Transverse colon (tissue), 4 donors: ENCODE results near the gene C10orf95. TPM values are rescaled to one million over a fixed set of nuclear protein-coding genes. Genes with fewer than 3 reads are reported as not detected.
A peak's percentile ranks its signal among the peaks of the same experiment; 100 is the strongest.

Experiments used
- DNase-seq: peaks from one replicate; pipeline ENCODE4 v3.0.0-alpha.2; 2019
- H3K27ac ChIP-seq, 4 donors: fragments of 200-600 bp; sonication (generic); 2 replicates each; pipeline ENCODE4 v1.5.1; 2016 to 2018; ENCODE audit warnings: inconsistent platforms in 4 of 4
- H3K27me3 ChIP-seq: fragments of 200-600 bp; sonication (generic); 2 replicates; pipeline ENCODE4 v1.5.1; 2017; ENCODE audit warnings: inconsistent platforms
- H3K36me3 ChIP-seq, 4 donors: fragments of 200-600 bp; sonication (generic); 2 replicates each; pipeline ENCODE4 v1.5.1; 2017 to 2019; ENCODE audit warnings: inconsistent platforms in 4 of 4
- H3K4me1 ChIP-seq, 4 donors: fragments of 200-600 bp; sonication (generic); 2 replicates each; pipeline ENCODE4 v1.5.1; 2017 to 2020; ENCODE audit warnings: inconsistent platforms in 4 of 4
- H3K4me3 ChIP-seq, 4 donors: fragments of 200-600 bp; sonication (generic); 1 replicate in 1 of 4; 2 replicates in 3 of 4; pipeline versions ENCODE4 v1.5.1 to v1.6.1; 2017 to 2019; ENCODE audit warnings: inconsistent platforms in 4 of 4
- H3K9me3 ChIP-seq, 2 donors: fragments of 200-600 bp; sonication (generic); 2 replicates each; pipeline ENCODE4 v1.5.1; 2017 to 2019; ENCODE audit warnings: inconsistent platforms in 2 of 2
- EP300 ChIP-seq: sonication (generic); formaldehyde crosslinking; IDR thresholded peaks from one replicate; pipeline ENCODE4 v1.6.1; 2017; ENCODE audit warnings: antibody characterized with exemption, low read depth
- POLR2A ChIP-seq: fragments of 450-650 bp; IDR thresholded peaks from one replicate; pipeline ENCODE4 v1.6.1; 2016; ENCODE audit warnings: antibody characterized with exemption, mild to moderate bottlenecking, moderate library complexity
- POLR2AphosphoS5 ChIP-seq, 3 donors: sonication (generic); formaldehyde crosslinking; IDR thresholded peaks; one replicate each; pipeline ENCODE4 v1.6.1; 2016; ENCODE audit warnings: antibody characterized with exemption in 3 of 3
- WGBS, 2 donors: methylation state at CpG; one replicate each; pipeline ENCODE4 v1.1.5; 2018; ENCODE audit warnings: low coverage in 1 of 2; 5-methylcytosine and 5-hydroxymethylcytosine counted together
- in situ Hi-C, 4 donors: fragments of 200-750 bp; cut with MboI; loops; one replicate each; pipeline versions ENCODE4 v1.15.0 to v1.15.1; 2017; ENCODE audit warnings: low sequenced_read_pairs in 3 of 4, low pct_ligation_motif_present in 1 of 4, low pct_unique_long_range_greater_than_20kb in 1 of 4
- intact Hi-C: fragments of 100-400 bp; cut with DNase I; formaldehyde crosslinking; loops from one replicate; pipeline ENCODE4 v1.15.1; 2023; ENCODE audit warnings: low total_unique reads
- total RNA-seq, 4 donors: library from RNA; depleted of rRNA; stranded (reverse); fragments of >200 nt; gene quantifications; one replicate each; pipeline ENCODE4 v1.1.0, GENCODE V29; 2016
- TF ChIP-seq, protein P1 (sequence below), 5 experiments: fragments of 200-600 bp in 3 of 5; fragments of 450-650 bp in 2 of 5; sonication (generic) in 3 of 5; IDR thresholded peaks; 1 replicate in 2 of 5; 2 replicates in 3 of 5; pipeline ENCODE4 v1.5.1; 2016 to 2017; ENCODE audit warnings: antibody characterized with exemption in 5 of 5, inconsistent platforms in 3 of 5, mild to moderate bottlenecking in 2 of 5, moderate library complexity in 1 of 5

Gene C10orf95
- total RNA-seq, 4 donors from 2014 or later = 0.48 to 34.4 (median 1.1) TPM

DNA sequence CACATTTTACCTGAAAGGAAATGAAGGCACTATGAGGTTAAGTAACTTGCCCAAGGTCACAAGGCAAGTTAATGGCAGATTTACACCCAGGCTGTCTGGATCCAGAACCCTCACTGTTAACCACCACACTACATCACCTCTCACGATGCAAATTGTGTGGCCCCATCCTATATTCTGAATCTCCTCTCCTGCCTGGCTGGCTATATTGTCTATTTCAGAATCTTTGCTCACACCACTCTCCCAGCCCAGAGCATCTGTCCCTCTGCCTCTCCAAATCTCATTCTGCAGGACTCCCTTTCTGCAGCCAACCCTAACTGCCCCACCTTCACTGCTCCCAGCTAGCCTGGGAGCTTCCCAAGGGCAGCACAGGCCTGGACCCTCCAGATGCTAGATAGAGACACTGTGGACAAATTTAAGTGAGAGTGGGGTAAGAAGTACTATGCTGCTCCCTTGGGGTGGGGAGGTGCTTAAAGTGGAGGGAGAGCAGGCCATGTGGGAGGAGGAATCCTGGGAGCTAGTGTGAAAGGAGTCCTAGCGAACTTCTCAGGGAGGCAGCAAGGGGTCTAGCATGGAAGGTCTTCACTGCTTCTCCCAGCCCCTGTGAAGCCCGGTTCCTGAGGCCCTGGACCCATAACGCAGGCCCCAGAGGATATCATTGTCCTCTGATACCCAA, 19.8 kb downstream of the C10orf95 start:
- peak overlapping the region; percentile 83 to 87 (median 84) for H3K27ac ChIP-seq
- H3K4me1 ChIP-seq = peaks cover 7 to 37% (median 14%) of the 10 kb centered on the region in 4 donors
- intact Hi-C loops = no loop called here

DNA sequence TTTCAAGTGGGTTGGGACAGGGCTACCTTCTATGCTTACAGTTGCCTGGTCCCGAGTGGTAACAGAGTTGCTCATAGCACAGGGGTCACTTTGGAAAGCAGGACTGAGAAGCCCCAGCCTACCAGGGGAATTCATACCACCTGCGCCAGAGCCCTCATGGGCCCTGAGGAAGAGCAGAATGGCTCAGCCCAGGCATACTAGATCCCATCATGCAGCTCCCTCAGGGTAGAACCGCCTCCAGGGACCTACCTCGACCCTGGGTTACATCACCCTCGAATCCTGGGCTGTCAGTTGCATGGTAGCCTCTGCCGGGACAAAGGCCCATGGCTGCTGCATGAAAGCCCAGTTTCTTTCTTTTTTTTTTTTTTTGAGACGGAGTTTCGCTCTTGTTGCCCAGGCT, 21.9 kb downstream of the C10orf95 start:
- in situ Hi-C loops (no loop called here), intact Hi-C loops (no loop called here)
- H3K27ac ChIP-seq = no peak overlapping the region
- H3K4me1 ChIP-seq = peaks cover 7 to 23% (median 11%) of the 10 kb centered on the region in 4 donors
- peaks cover 0 to under 1% (median 0%) of the 10 kb centered on the region in 4 donors for H3K36me3 ChIP-seq
- peaks cover 11% of the 10 kb centered on the region for H3K27me3 ChIP-seq
- TF ChIP-seq POLR2A = no peak
- TF ChIP-seq, protein P1, sequence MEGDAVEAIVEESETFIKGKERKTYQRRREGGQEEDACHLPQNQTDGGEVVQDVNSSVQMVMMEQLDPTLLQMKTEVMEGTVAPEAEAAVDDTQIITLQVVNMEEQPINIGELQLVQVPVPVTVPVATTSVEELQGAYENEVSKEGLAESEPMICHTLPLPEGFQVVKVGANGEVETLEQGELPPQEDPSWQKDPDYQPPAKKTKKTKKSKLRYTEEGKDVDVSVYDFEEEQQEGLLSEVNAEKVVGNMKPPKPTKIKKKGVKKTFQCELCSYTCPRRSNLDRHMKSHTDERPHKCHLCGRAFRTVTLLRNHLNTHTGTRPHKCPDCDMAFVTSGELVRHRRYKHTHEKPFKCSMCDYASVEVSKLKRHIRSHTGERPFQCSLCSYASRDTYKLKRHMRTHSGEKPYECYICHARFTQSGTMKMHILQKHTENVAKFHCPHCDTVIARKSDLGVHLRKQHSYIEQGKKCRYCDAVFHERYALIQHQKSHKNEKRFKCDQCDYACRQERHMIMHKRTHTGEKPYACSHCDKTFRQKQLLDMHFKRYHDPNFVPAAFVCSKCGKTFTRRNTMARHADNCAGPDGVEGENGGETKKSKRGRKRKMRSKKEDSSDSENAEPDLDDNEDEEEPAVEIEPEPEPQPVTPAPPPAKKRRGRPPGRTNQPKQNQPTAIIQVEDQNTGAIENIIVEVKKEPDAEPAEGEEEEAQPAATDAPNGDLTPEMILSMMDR (IDR thresholded peaks at IDR 0.05) = no peak
- TF ChIP-seq POLR2AphosphoS5 (IDR thresholded peaks at IDR 0.05) = no peak
- no peak for TF ChIP-seq EP300
- H3K4me3 ChIP-seq = no peak overlapping the region
- 89% methylated on average over 8 of the region's 8 CpGs; no CpG with 5 or more reads in 1 of the 2 donors for WGBS, 2 donors
- no peak for DNase-seq
- H3K9me3 ChIP-seq = no peaks in the 10 kb centered on the region

More for the DNA sequence above, 19.8 kb downstream of the C10orf95 start:
- TF ChIP-seq EP300 (no peak), POLR2A (no peak), POLR2AphosphoS5 (IDR thresholded peaks at IDR 0.05) (no peak)
- TF ChIP-seq, protein P1 (IDR thresholded peaks at IDR 0.05) = no peak
- H3K27me3 ChIP-seq = peaks cover 23% of the 10 kb centered on the region
- no peaks in the 10 kb centered on the region for H3K9me3 ChIP-seq
- in situ Hi-C loops = no loop called here
- 19 to 62% methylated on average over 1 to 4 of the region's 4 CpGs for WGBS, 2 donors
- no peaks in the 10 kb centered on the region for H3K36me3 ChIP-seq
- DNase-seq = no peak
- peak overlapping the region; percentile 68 to 99 (median 83) for H3K4me3 ChIP-seq

DNA sequence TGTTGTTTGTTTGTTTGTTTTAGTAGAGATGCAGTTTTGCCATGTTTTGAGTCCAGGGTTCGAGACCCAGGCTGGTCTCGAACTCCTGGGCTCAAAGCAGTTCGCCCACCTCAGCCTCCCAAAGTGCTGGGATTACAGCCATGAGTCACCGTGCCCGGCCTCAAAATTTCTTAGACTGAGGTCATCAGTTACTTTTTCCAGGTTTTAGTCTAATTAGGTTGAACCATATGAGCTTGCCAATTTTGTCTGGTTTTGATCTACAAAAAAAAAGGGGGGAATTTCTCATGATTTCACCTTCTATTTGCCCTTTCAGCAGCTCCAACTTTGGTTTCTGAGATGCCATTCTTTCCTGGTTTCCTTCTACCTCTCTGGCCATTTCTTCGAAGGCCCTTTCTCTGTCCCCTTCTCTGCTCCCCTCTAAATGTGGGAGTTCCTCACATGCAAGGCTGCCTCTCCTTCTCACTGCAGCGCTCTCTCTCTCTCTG, 24.5 kb downstream of the C10orf95 start:
- WGBS, 2 donors = 83 to 93% methylated on average over 7 of the region's 7 CpGs
- TF ChIP-seq, protein P1 (IDR thresholded peaks at IDR 0.05) = no peak
- no peak for TF ChIP-seq POLR2A
- no peak for TF ChIP-seq POLR2AphosphoS5 (IDR thresholded peaks at IDR 0.05)
- no peak for TF ChIP-seq EP300
- intact Hi-C loops = no loop called here
- Histone ChIP-seq H3K4me3 (no peak overlapping the region), H3K9me3 (no peaks in the 10 kb centered on the region), H3K4me1 (peaks cover 16 to 23% (median 20%) of the 10 kb centered on the region in 4 donors), H3K36me3 (peaks cover 0 to 8% (median 0%) of the 10 kb centered on the region in 4 donors), H3K27me3 (no peaks in the 10 kb centered on the region), H3K27ac (no peak overlapping the region)
- no peak for DNase-seq
- in situ Hi-C loops = no loop called here

DNA sequence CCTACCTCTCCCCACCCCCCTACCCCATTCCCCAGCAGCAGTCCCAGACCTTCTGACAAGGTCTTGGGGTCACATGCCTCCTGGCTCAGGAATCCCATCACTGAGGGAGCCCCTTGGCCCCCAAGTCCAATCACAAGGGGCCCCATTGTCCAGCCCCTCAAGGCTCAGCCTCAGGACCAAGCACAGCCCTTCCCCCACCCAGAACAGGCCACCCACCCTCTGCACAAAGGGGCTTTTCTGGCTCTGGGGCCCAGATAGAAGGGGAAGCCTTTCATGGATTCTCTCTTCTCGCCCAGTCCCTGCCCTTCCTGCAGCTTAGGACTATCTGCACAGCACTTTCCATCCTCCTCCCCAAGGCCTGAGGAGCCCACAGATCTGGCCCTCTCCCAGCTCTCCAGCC, 25.9 kb downstream of the C10orf95 start:
- TF ChIP-seq POLR2AphosphoS5 (IDR thresholded peaks at IDR 0.05) (no peak), POLR2A (no peak), EP300 (no peak)
- TF ChIP-seq, protein P1 (IDR thresholded peaks at IDR 0.05) = no peak
- H3K27me3 ChIP-seq = no peaks in the 10 kb centered on the region
- no peak for DNase-seq
- in situ Hi-C loops (no loop called here), intact Hi-C loops (no loop called here)
- peaks cover 0 to 8% (median 0%) of the 10 kb centered on the region in 4 donors for H3K36me3 ChIP-seq
- peaks cover 10 to 20% (median 16%) of the 10 kb centered on the region in 4 donors for H3K4me1 ChIP-seq
- H3K27ac ChIP-seq = no peak overlapping the region
- 95% methylated on average over 1 of the region's 1 CpG; no CpG with 5 or more reads in 1 of the 2 donors for WGBS, 2 donors
- no peaks in the 10 kb centered on the region for H3K9me3 ChIP-seq
- H3K4me3 ChIP-seq = no peak overlapping the region
